Femur (tissue), 1 donor: ENCODE results near the gene USH1G.
"Not testable (repeated sequence)": the region's sequence is repeated elsewhere in the genome, so short reads cannot be mapped to it uniquely, and the experiment has no call there.

ENCODE experiments used
- DNase-seq: peaks from one replicate; pipeline ENCODE4 v3.0.0-alpha.2; 2017

The USH1G gene

GRCh38 chr17:74873037-74873873 lies 49.8 kb downstream of the USH1G start:
- peak; percentile 100 for DNase-seq

- DNase-seq, result no peak
These were observed 50.6 kb downstream of the USH1G start, which contains the start of gene FDXR for GRCh38 chr17:74872313-74873036. Gene FDXR (minus strand): TSS chr17:74872994. CDS start chr17:74872944, 50 bp downstream.

- DNase-seq, result no peak
These were observed 51.5 kb downstream of the USH1G start for GRCh38 chr17:74871356-74872076.

- DNase-seq, result no peak
These were observed 52.5 kb downstream of the USH1G start for GRCh38 chr17:74870512-74870911.

- not testable (repeated sequence) for DNase-seq
These were observed 53.0 kb downstream of the USH1G start for GRCh38 chr17:74870028-74870427.

- DNase-seq, result no peak
These were observed 54.2 kb downstream of the USH1G start for GRCh38 chr17:74868908-74869255.

GRCh38 chr17:74868251-74868907 lies 54.7 kb downstream of the USH1G start:
- DNase-seq, result no peak

- DNase-seq, result no peak
These were observed 56.7 kb downstream of the USH1G start for GRCh38 chr17:74866198-74866835.
